GM18508 (cell line): ENCODE data around the gene PICALM.
"Not testable (repeated sequence)": the region's sequence is repeated elsewhere in the genome, so short reads cannot be mapped to it uniquely, and the experiment has no call there.

Experiments used
- ATAC-seq: cut with Tn5 transposase; IDR thresholded peaks from one replicate; pipeline ENCODE4 v1.9.1; 2021; ENCODE audit warnings: moderate number of reproducible peaks; ENCODE audit not compliant: insufficient read depth, unreplicated experiment

The PICALM gene

GRCh38 chr11:86002431-86002830, 66.5 kb downstream of the PICALM start:
- ATAC-seq = no peak

DNA sequence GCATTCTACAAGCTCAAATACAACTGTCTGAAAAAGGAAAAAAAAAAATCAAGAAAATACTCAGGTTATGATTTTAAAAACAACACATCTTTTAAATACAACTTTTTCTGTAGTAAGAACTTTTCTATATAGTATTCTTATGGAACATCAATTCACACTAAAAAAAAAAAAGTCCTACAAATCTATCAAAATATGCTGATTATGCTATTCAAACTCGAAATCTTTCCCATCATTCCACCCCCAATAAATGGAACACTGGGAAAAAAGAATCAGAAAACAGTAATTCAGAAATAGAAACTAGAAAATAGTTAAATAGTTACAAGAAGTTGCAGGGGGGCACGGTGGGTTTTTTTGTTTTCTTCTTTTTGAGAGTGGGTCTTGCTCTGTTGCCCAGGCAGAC, 77.4 kb downstream of the PICALM start:
- no peak for ATAC-seq

- ATAC-seq = no peak
These were observed 79.1 kb downstream of the PICALM start for GRCh38 chr11:85989746-85990145.

DNA sequence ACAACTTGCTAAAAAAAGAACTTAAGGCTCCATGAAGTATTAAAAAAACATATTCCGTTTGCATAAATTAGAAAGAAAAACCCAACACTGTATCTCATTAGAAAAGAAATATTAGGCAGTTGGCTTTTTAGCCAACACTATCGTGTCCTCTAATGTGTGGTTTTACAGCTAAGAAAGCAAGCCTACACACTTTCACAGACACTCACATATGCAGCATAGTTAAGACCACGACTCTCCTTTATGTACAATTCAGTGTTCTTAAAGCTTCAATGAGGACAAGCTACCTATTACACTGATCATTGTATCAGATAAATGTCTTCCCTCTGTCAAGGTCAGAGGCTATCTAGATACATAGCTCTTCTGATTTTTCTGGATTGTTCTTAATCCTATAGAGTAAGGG, 80.1 kb downstream of the PICALM start:
- ATAC-seq = no peak

GRCh38 chr11:85977751-85978160, 91.1 kb downstream of the PICALM start:
- ATAC-seq = no peak

GRCh38 chr11:85976525-85976924, 92.4 kb downstream of the PICALM start:
- no peak for ATAC-seq

DNA sequence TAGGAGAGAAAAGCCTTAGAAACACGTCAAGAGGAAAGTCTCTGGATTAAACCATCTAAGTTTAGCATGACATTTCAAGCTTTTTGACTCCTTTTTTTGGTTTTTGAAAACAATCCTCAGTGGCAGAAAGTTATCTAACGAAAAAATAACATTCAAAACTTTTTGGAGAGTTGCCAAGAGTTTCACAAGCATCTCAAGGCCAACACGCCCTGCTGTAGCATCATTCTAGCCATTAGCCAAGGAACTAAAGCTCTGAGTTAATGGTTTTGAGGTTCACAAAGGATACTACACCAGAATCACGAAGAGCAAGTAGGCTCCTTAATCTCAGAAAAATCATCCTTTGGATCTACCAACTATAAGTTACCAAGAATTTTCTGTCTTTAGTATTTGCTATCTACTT, 94.8 kb downstream of the PICALM start:
- no peak for ATAC-seq

GRCh38 chr11:85970593-85970992, 98.3 kb downstream of the PICALM start:
- ATAC-seq = no peak

GRCh38 chr11:85967457-85967856, 101.4 kb downstream of the PICALM start:
- no peak for ATAC-seq

- ATAC-seq = no peak
These were observed 103.7 kb downstream of the PICALM start for GRCh38 chr11:85965202-85965601.

GRCh38 chr11:85961930-85962363, 106.9 kb downstream of the PICALM start:
- no peak for ATAC-seq

- no peak for ATAC-seq
These were observed 107.8 kb downstream of the PICALM start for GRCh38 chr11:85961130-85961529.

DNA sequence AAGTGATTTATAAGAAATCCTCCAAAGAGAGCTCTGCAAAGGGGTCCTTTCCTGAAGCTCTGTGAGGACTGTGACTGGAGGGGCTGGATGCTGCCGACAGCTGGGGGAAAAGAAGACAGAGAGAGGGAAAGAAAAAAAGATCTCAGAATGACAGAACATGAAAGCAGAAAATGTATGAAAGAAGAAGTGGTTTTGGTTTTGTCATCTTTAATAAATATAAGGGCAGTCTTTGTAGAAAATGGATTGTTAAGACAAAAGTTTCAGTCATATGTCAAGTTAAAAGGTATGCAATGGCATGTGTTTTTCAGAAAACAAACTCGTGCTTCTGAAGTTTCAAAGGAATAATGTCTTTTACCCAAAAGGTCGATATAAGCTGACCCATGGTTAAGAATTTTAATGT, 108.2 kb downstream of the PICALM start:
- no peak for ATAC-seq

DNA sequence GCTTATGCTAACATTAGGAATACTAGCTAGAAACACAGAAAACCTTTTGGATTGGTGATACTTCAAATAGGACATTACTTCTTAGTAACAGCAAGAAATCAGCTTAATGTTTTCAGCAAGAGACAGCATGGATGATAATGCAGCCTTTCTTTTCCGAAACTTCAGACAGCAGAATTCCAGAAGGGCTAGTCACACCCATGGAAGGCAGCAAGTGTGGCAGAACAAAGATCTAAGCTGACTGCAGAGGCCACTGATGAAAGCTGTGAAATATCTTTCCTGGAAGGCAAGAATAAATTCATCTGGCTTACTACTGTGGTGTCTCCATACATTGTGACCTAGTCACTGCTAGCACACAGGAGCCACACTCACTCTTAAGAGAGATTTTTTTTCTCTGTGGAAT, 113.4 kb downstream of the PICALM start:
- no peak for ATAC-seq

- ATAC-seq = no peak
These were observed 115.3 kb downstream of the PICALM start for GRCh38 chr11:85953491-85954143.

GRCh38 chr11:85952108-85952485, 116.8 kb downstream of the PICALM start:
- ATAC-seq = not testable (repeated sequence)

DNA sequence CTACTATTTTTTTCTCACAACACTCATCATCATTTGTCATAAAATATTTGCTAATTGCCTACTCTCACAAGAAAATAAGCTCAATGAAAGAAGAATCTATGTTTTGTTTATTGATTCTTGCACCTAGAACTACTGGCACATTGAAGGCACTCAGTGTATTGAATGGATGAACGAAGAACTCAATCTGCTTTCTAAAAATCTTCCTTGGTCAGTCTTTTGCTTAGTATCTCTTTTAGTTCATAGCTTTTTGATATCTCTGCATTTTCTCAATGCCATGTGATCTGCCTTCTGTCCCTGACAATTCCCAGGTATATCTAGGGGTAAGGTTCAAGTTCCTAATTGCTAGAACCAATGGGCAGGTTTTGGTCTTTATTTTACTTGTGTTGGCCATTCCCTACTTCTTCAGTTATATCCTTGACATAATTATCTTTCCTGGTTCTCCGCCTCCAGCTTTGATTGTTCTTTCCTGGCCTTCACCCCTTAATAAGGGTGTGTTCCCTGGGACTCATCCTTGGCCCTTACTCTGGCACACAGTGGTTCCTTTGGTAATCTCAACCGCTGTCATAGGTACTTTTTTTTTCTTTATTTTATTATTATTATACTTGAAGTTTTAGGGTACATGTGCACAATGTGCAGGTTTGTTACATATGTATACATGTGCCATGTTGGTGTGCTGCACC, 117.3 kb downstream of the PICALM start:
- ATAC-seq = no peak

GRCh38 chr11:85951049-85951405, 117.9 kb downstream of the PICALM start:
- ATAC-seq = no peak

GRCh38 chr11:85950317-85951048, 118.4 kb downstream of the PICALM start:
- ATAC-seq = no peak

DNA sequence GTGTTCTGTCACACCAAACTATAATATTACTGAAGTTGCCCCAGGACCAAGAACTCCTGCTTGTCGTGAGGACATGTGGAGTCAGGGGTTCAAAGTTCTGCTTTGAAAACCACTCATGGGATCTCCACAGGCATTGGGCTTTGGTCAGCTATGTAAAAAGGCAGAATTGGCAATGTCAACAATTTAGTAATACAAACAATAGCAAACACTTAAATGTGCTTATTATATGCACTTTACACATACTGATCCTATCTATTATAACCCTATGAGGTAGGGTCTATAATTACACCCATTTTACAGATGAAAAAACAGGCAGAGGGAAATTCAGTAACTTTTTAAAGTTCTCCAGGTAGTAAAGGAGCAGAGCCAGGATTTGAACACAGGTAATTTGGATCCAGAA, 119.1 kb downstream of the PICALM start:
- no peak for ATAC-seq

DNA sequence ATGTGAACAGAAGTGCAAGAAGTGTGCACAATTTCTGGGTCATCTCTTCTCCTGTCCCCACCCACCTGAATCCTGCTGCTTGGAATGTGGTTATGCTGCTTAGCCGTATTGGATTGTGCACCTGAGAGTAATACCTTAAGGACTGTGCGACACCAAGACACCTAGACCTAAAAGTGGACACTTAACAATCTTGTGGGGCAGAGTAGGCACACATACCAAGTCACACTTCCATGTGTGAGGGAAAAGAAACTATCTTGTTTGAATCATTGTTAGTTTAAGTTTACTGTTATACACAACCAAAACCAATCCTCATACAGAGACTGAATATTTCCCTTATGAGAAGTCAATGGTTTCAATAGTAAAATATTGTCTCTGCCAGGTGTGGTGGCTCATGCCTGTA, 120.0 kb downstream of the PICALM start:
- no peak for ATAC-seq
